Left renal cortex interstitium (tissue), 4 donors: ENCODE measurements around the gene RENBP. TPM values are rescaled to one million over a fixed set of nuclear protein-coding genes. Genes with fewer than 3 reads are reported as not detected.

Experiments
- DNase-seq, 4 donors: peaks; one replicate each; pipeline ENCODE4 v3.0.0-alpha.2; 2013; ENCODE audit warnings: low read depth in 4 of 4, low spot score in 2 of 4, missing footprints in 1 of 4
- polyA plus RNA-seq, 4 donors: library from polyadenylated mRNA; unstranded; fragments of 120-200 nt; gene quantifications; one replicate each; pipeline ENCODE4 v1.2.1, GENCODE V29; 2013; ENCODE audit not compliant: insufficient read length in 4 of 4

RENBP gene
- polyA plus RNA-seq, 4 donors, result 19.4 to 24.3 (median 21.5) TPM

- no peak for DNase-seq
Measured at GRCh38 chrX:153937056-153937455, 7.4 kb downstream of the RENBP start.

DNA sequence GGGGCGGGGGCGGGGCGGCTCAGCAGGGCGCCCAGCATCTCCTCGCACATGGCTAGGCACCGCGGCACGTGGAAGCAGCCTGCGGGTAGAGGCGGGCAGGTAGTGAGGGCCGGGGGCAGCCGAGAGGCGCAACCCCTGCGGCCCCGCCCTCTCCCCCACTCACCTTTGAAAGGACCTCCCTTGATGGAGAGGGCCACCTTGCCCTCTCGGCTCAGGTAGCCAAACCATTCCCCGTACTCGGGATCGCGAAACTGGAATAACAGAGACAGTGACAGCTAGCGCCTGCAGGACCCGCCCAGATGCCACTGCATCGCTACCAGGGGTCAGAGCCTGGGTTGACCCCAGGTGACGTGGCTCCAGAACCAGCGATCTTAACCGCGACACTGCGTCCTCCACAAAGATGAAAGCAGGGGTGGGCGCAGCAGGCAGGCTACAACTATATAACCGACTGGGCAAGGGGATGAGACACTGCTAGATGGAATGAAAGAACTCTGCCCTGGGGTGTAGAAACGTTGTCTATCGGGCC, 9.1 kb downstream of the RENBP start:
- no peak for DNase-seq

- peak in 1 of 4 donors; percentile 55 for DNase-seq
Measured at GRCh38 chrX:153934762-153935325, 9.6 kb downstream of the RENBP start, which contains the start of gene NAA10. NAA10 (minus strand) TSS chrX:153935037; CDS start chrX:153934904, 133 bp downstream.

DNA sequence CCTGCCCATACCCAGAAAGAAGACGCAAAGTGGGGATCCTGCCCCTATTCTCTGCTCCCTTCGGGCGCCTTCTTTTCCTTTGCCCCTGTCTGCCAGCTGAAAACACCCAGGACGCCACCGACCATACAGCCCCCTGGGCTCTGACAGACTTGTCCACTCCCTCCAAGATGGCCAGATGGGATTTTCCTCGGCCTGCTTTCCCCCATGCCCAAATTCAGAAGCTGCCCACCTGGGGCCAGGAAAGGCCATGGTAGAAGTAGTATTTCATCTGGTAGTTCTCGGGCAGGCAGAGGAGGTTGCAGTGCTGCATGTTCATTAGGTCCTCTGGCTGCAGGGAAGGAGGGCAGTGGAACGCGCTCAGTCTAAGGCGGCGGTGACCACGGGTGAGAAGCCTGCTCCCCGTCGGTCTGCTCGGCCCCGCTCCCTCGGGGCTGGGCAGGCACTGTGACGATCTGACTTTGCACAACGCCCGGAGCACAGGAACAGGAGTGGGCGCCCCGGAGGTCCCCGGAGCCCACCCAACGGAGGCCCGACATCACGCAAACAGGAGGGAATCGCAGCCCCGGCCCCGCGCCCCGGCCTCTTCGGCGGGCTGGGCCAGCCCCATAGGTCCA, 10.2 kb downstream of the RENBP start:
- no peak for DNase-seq

GRCh38 chrX:153933748-153934147, 10.7 kb downstream of the RENBP start:
- DNase-seq, result no peak

- no peak for DNase-seq
Measured at GRCh38 chrX:153932220-153932915, 12.1 kb downstream of the RENBP start.

DNA sequence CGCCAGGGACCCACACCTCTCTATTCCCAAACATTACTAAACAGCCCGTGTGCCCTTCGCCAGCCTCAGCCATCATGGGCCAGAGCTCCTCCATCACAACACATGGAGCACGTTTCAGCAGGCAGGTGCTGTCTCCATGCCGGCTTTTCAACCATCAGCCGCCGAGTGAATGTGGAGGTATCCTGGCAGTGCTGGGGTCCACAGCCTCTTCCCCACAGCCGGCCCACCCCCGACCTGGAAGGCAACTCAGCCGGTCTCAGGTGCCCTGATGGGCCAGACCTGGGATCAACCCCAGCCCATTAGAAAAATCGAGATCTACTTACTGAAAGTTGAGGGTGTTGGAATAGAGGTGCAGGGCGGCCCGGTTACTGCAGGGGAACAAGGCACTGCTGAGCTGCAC, 12.7 kb downstream of the RENBP start:
- DNase-seq, result no peak

GRCh38 chrX:153931151-153931550, 13.3 kb downstream of the RENBP start:
- no peak for DNase-seq

GRCh38 chrX:153930011-153930910, 14.2 kb downstream of the RENBP start:
- no peak for DNase-seq

DNA sequence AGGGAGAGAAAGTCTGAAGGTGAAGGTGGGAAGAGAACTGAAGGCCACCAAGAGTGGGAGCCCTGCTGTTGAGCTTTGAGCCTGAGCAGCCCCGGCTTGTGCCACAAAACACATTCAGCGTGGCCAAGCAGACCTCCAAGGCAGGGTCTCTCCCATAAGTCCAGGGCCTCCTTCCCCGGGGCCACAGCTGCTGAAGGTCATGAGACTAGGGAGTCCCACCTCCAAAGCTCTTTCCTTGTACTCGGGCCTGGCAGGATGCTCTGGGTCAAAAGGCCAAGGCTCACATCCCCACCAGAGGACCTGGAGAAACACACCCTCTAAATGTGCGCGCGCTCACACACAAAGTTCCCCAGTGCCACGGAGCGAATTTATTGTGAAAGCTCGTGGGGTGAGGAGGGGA, 14.9 kb downstream of the RENBP start:
- DNase-seq, result no peak

DNA sequence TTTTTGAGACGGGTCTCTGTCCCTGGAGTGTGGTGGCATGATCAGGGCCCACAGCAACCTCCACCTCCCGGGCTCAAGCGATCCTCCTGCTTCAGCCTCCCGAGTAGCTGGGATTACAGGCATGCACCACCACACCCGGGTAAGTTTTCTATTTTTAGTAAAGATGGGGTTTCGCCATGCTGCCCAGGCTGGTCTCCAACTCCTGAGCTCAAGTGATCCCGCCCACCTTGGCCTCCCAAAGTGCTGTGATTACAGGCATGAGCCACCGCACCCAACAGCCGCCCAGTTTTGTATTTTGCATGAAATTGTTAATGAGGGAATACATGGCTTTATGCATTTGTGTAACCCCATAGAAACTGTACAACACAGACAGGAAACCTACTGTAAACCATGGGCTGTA, 15.6 kb downstream of the RENBP start:
- no peak for DNase-seq

- peak in 3 of 4 donors; percentile 78 to 85 (median 82) for DNase-seq
Measured at GRCh38 chrX:153927922-153928760, 16.3 kb downstream of the RENBP start.

DNA sequence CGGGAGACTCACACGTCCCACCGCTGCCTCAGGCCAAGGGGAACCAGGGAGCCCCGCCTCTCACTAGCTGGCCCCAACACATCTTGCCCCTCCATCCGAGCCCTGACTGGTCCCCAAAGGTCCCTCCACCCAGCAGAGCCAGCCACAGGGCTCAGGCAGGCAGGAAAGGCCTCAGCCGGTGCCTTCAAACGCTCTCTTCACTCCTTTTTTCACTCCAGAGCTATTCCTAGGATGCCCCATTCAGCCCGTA, 16.8 kb downstream of the RENBP start:
- DNase-seq, result no peak

DNA sequence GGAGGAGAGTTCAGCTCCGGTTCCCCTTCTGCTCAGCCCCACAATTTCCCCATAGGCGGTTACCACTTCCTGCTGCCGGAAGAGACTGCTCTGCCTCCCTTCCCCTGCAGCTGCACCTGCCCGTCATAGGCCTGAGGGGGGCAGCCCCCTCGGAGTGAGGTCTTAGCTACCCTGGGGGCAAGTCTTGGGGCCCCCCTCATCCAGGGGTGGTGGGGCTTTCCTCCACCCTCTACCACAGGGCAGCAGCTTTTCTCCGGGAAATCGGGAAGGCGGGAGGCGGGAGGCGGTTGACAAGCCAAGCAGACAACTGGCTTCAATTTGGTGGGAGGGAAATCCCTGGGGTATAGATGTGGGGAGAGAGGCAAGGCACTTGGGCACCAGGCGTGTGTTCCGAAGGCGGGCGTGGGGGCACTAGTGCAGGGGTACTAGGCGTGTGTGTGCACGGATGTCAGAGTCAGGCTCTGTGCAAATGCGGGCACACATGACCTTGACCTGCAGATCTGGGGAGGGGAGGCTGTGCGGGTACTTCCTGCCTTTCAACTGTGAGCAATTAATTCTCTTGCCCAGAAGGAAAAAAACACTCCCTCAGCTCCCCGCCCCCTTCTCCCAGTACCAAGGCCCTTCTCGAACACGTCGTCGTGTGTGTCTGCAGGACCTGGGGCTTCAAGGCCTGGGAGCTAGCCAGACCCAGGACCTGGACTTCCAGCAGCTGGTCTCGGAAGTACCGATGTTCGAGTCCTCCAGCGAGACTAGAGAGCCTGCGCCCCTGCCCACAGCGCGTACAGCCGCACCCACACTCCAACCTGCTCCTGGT, 17.4 kb downstream of the RENBP start:
- DNase-seq, result no peak

GRCh38 chrX:153926552-153926857, 17.9 kb downstream of the RENBP start:
- no peak for DNase-seq

- no peak for DNase-seq
Measured at GRCh38 chrX:153925739-153926551, 18.5 kb downstream of the RENBP start, which contains the start of gene ARHGAP4. ARHGAP4 (minus strand) TSS chrX:153926264; CDS start chrX:153926202, 62 bp downstream.

DNA sequence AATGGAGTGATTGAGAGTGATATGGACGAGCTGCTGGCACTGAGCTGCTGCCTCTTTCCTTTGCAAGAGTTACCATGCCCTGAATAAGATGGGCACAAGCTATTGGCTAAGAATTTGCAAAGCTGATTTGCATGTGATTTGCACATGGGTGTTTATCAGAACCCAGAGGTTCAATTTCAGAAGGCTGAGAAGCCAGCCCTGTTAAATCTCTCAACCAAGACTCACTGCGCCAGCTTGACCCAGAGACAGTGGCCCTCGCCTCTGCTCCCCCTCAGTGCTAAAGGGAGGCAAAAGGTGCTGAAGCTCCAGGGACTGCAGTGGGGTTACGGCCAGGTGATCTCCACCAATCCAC, 19.1 kb downstream of the RENBP start:
- DNase-seq, result no peak

GRCh38 chrX:153924149-153924861, 20.1 kb downstream of the RENBP start:
- DNase-seq, result no peak
